Hepatocyte (in vitro differentiated cells): ENCODE measurements around the gene RPS15.

Source experiments
- EZH2 ChIP-seq: fragments of 200-600 bp; sonication (generic); IDR thresholded peaks from 2 replicates; pipeline ENCODE4 v1.6.1; 2016; ENCODE audit warnings: antibody characterized with exemption, mild to moderate bottlenecking, borderline replicate concordance
- EZH2phosphoT487 ChIP-seq: fragments of 200-600 bp; sonication (generic); IDR thresholded peaks from one replicate; pipeline ENCODE4 v1.6.1; 2018; ENCODE audit warnings: antibody characterized with exemption, mild to moderate bottlenecking, low read depth, moderate library complexity; ENCODE audit not compliant: unreplicated experiment, severe bottlenecking
- TF ChIP-seq, protein P1 (sequence below): fragments of 200-600 bp; sonication (generic); IDR thresholded peaks from 2 replicates; pipeline ENCODE4 v1.5.1; 2016; ENCODE audit warnings: antibody characterized with exemption, mild to moderate bottlenecking; ENCODE audit not compliant: poor library complexity

DNA sequence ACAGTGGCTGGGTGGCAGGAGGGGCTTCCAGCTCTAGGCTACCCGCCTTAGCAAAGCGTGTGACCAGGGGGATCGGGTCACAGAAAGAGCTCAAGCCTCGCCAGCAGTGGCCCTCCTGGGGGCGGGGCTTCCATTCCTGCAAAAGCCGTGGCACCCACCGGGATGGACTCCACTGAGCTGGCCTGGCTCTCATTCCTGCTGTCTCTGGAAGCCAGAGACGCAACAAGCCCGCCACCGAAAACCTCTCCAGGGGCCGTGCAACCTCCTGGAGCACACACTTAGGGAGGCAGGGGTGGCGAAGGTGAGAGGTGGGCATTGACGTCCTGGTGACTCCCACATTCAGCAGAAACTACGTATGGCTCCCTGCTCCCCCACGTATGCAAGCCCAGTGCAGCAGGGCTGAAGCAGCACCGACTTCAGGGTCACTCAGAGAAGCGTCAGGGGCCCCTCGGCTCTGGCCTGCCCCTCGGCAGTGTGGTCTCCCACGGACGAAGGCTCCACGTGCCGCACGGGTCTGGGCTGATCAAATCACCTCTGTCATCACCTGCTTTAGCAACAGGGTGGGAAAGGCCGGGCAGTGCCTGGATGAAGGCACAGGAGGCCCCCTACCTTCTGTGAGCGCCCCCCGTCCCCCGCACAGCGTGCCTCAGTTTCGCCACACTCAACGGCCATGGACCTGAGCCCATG lies 37.7 kb downstream of the RPS15 start:
- TF ChIP-seq EZH2, result no peak
- TF ChIP-seq, protein P1, sequence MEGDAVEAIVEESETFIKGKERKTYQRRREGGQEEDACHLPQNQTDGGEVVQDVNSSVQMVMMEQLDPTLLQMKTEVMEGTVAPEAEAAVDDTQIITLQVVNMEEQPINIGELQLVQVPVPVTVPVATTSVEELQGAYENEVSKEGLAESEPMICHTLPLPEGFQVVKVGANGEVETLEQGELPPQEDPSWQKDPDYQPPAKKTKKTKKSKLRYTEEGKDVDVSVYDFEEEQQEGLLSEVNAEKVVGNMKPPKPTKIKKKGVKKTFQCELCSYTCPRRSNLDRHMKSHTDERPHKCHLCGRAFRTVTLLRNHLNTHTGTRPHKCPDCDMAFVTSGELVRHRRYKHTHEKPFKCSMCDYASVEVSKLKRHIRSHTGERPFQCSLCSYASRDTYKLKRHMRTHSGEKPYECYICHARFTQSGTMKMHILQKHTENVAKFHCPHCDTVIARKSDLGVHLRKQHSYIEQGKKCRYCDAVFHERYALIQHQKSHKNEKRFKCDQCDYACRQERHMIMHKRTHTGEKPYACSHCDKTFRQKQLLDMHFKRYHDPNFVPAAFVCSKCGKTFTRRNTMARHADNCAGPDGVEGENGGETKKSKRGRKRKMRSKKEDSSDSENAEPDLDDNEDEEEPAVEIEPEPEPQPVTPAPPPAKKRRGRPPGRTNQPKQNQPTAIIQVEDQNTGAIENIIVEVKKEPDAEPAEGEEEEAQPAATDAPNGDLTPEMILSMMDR, result no peak
- no peak for TF ChIP-seq EZH2phosphoT487
